Measurements from ENCODE around the gene DMKN.

Gene DMKN

GRCh38 chr19:35513628-35514281 is at the start of gene DMKN:
DMKN (minus strand) TSS chr19:35513649; CDS start chr19:35513475, 174 bp downstream.
- Histone ChIP-seq H3K4me1 (ENCODE audit: insufficient read depth, low read length, poor library complexity, severe bottlenecking) (peaks cover 13% of the 10 kb centered on the region), H3K9ac (ENCODE audit: low read depth, low read length, poor library complexity, severe bottlenecking) (no peak within 1 kb of the TSS), H3F3A (ENCODE audit: low read depth) (no peaks in the 10 kb centered on the region), H3K4me3 (ENCODE audit: low read length, poor library complexity, severe bottlenecking) (no peak within 1 kb of the TSS), H3K9me2 (replicated peaks; ENCODE audit: low read depth, low read length) (no peaks in the 10 kb centered on the region), H3K79me2 (ENCODE audit: insufficient read depth, low read length) (no peaks in the 10 kb centered on the region), H3K4me2 (ENCODE audit: low read depth, low read length, poor library complexity, severe bottlenecking) (no peak within 1 kb of the TSS), H3K27me3 (ENCODE audit: insufficient read depth, low read length, poor library complexity, severe bottlenecking) (no peaks in the 10 kb centered on the region), H2AFZ (ENCODE audit: low read length) (no peak within 1 kb of the TSS), H3K36me3 (ENCODE audit: insufficient read depth, low read length) (no peaks in the 10 kb centered on the region), H3K9me3 (ENCODE audit: insufficient read depth, low read depth, low read length) (no peaks in the 10 kb centered on the region), H4K20me1 (ENCODE audit: insufficient read depth, low read length, poor library complexity, severe bottlenecking) (no peaks in the 10 kb centered on the region)
- TF ChIP-seq EZH2phosphoT487 (IDR thresholded peaks at IDR 0.05; ENCODE audit: borderline replicate concordance) (no peak), CTCF (conservative IDR thresholded peaks at IDR 0.05; ENCODE audit: low read length) (0 out of 2 replicates have a peak, but pooled peaks have one; percentile 9)

GRCh38 chr19:35562776-35563175 is 49.3 kb upstream of the DMKN start:
- no peak overlapping the region for H3K4me2 ChIP-seq (ENCODE audit: low read depth, low read length, poor library complexity, severe bottlenecking)
- H4K20me1 ChIP-seq (ENCODE audit: insufficient read depth, low read length, poor library complexity, severe bottlenecking), result no peaks in the 10 kb centered on the region
- no peak overlapping the region for H2AFZ ChIP-seq (ENCODE audit: low read length)
- H3K9me2 ChIP-seq (replicated peaks; ENCODE audit: low read depth, low read length), result no peaks in the 10 kb centered on the region
- no peak overlapping the region for H3K4me3 ChIP-seq (ENCODE audit: low read length, poor library complexity, severe bottlenecking)
- TF ChIP-seq CTCF (conservative IDR thresholded peaks at IDR 0.05; ENCODE audit: low read length) (no peak), EZH2phosphoT487 (IDR thresholded peaks at IDR 0.05; ENCODE audit: borderline replicate concordance) (no peak)
- H3K79me2 ChIP-seq (ENCODE audit: insufficient read depth, low read length), result no peaks in the 10 kb centered on the region
- no peaks in the 10 kb centered on the region for H3F3A ChIP-seq (ENCODE audit: low read depth)
- H3K4me1 ChIP-seq (ENCODE audit: insufficient read depth, low read length, poor library complexity, severe bottlenecking), result no peaks in the 10 kb centered on the region
- H3K9me3 ChIP-seq (ENCODE audit: insufficient read depth, low read depth, low read length), result no peaks in the 10 kb centered on the region
- H3K36me3 ChIP-seq (ENCODE audit: insufficient read depth, low read length), result no peaks in the 10 kb centered on the region
- no peaks in the 10 kb centered on the region for H3K27me3 ChIP-seq (ENCODE audit: insufficient read depth, low read length, poor library complexity, severe bottlenecking)
- H3K9ac ChIP-seq (ENCODE audit: low read depth, low read length, poor library complexity, severe bottlenecking), result no peak overlapping the region

GRCh38 chr19:35562336-35562735 is 48.9 kb upstream of the DMKN start:
- Histone ChIP-seq H3K4me1 (ENCODE audit: insufficient read depth, low read length, poor library complexity, severe bottlenecking) (no peaks in the 10 kb centered on the region), H3K79me2 (ENCODE audit: insufficient read depth, low read length) (no peaks in the 10 kb centered on the region), H3K4me3 (ENCODE audit: low read length, poor library complexity, severe bottlenecking) (no peak overlapping the region), H3K9ac (ENCODE audit: low read depth, low read length, poor library complexity, severe bottlenecking) (no peak overlapping the region), H3K4me2 (ENCODE audit: low read depth, low read length, poor library complexity, severe bottlenecking) (no peak overlapping the region), H3K9me2 (replicated peaks; ENCODE audit: low read depth, low read length) (no peaks in the 10 kb centered on the region), H2AFZ (ENCODE audit: low read length) (no peak overlapping the region), H4K20me1 (ENCODE audit: insufficient read depth, low read length, poor library complexity, severe bottlenecking) (no peaks in the 10 kb centered on the region), H3F3A (ENCODE audit: low read depth) (no peaks in the 10 kb centered on the region), H3K9me3 (ENCODE audit: insufficient read depth, low read depth, low read length) (no peaks in the 10 kb centered on the region), H3K36me3 (ENCODE audit: insufficient read depth, low read length) (no peaks in the 10 kb centered on the region), H3K27me3 (ENCODE audit: insufficient read depth, low read length, poor library complexity, severe bottlenecking) (no peaks in the 10 kb centered on the region)
- TF ChIP-seq EZH2phosphoT487 (IDR thresholded peaks at IDR 0.05; ENCODE audit: borderline replicate concordance), result no peak
- TF ChIP-seq CTCF (conservative IDR thresholded peaks at IDR 0.05; ENCODE audit: low read length), result no peak
